Natural killer cell (primary cell): ENCODE data around the gene CCDC124. TPM values are rescaled to one million over a fixed set of nuclear protein-coding genes. Genes with fewer than 3 reads are reported as not detected.

ENCODE experiments used
- ATAC-seq, 3 donors: fragments of 150-1000 bp in 2 of 3; fragments of 200-7000 bp in 1 of 3; cut with Tn5 transposase; 1 replicate in 1 of 3; 2 replicates in 2 of 3; pipeline ENCODE4 v1.10.0; 2021; ENCODE audit warnings: mild to moderate bottlenecking in 2 of 3, moderate library complexity in 2 of 3
- DNase-seq, 2 donors: peaks; one replicate each; pipeline versions ENCODE4 v3.0.0 to v3.0.0-alpha.2; 2013 to 2021; ENCODE audit warnings: mixed read lengths in 1 of 2
- H3K27ac ChIP-seq: one replicate; pipeline ENCODE4 v1.5.1; 2013; ENCODE audit warnings: mild to moderate bottlenecking, low read length
- H3K27me3 ChIP-seq: one replicate; pipeline ENCODE4 v1.6.1; 2013; ENCODE audit warnings: low read length; ENCODE audit not compliant: control insufficient read depth, insufficient read depth
- H3K36me3 ChIP-seq: one replicate; pipeline ENCODE4 v1.6.1; 2013; ENCODE audit warnings: low read length; ENCODE audit not compliant: control insufficient read depth, insufficient read depth
- H3K4me1 ChIP-seq: one replicate; pipeline ENCODE4 v1.6.1; 2013; ENCODE audit warnings: low read length; ENCODE audit not compliant: control insufficient read depth, insufficient read depth
- H3K4me3 ChIP-seq: one replicate; pipeline ENCODE4 v1.5.1; 2013; ENCODE audit warnings: low read length
- H3K9me3 ChIP-seq: one replicate; pipeline ENCODE4 v1.6.1; 2013; ENCODE audit warnings: low read length; ENCODE audit not compliant: control insufficient read depth, insufficient read depth
- H3K27ac Mint-ChIP-seq, 2 donors: one replicate each; pipeline ENCODE4 v1.8.0; 2022; ENCODE audit warnings: mild to moderate bottlenecking in 2 of 2, mixed read lengths in 2 of 2, moderate library complexity in 1 of 2
- H3K27me3 Mint-ChIP-seq, 2 donors: one replicate each; pipeline ENCODE4 v1.8.0; 2022; ENCODE audit warnings: low read depth in 2 of 2, mixed read lengths in 2 of 2
- H3K36me3 Mint-ChIP-seq: one replicate; pipeline ENCODE4 v1.8.0; 2022; ENCODE audit warnings: mixed read lengths
- H3K4me1 Mint-ChIP-seq, 2 donors: one replicate each; pipeline ENCODE4 v1.8.0; 2022; ENCODE audit warnings: mixed read lengths in 2 of 2
- H3K4me3 Mint-ChIP-seq: one replicate; pipeline ENCODE4 v1.8.0; 2022; ENCODE audit warnings: mild to moderate bottlenecking, moderate library complexity, mixed read lengths
- H3K9me3 Mint-ChIP-seq, 2 donors: one replicate each; pipeline ENCODE4 v1.8.0; 2022; ENCODE audit warnings: mixed read lengths in 2 of 2
- WGBS: methylation state at CpG from one replicate; pipeline ENCODE4 v1.1.7; 2013; ENCODE audit warnings: missing lambda C conversion rate; ENCODE audit not compliant: insufficient coverage; 5-methylcytosine and 5-hydroxymethylcytosine counted together
- intact Hi-C: fragments of 100-400 bp; cut with micrococcal nuclease; formaldehyde crosslinking; loops from one replicate; pipeline ENCODE4 v1.14.2; 2022
- total RNA-seq, 4 donors: library from RNA; stranded (reverse); fragments of 120-200 nt in 1 of 4; gene quantifications; one replicate each; pipeline versions ENCODE4 v1.2.3 to v1.2.4, GENCODE V29; 2013 to 2022
- TF ChIP-seq, protein P1 (sequence below): fragments of 200-600 bp; IDR thresholded peaks from one replicate; pipeline ENCODE4 v1.8.0; 2022; ENCODE audit warnings: antibody characterized with exemption

CCDC124 gene
- total RNA-seq, 3 donors from 2014 or later (not counting 1 experiment from before 2014, with no cell fraction given), result 32.6 to 37.6 (median 37.4) TPM

DNA sequence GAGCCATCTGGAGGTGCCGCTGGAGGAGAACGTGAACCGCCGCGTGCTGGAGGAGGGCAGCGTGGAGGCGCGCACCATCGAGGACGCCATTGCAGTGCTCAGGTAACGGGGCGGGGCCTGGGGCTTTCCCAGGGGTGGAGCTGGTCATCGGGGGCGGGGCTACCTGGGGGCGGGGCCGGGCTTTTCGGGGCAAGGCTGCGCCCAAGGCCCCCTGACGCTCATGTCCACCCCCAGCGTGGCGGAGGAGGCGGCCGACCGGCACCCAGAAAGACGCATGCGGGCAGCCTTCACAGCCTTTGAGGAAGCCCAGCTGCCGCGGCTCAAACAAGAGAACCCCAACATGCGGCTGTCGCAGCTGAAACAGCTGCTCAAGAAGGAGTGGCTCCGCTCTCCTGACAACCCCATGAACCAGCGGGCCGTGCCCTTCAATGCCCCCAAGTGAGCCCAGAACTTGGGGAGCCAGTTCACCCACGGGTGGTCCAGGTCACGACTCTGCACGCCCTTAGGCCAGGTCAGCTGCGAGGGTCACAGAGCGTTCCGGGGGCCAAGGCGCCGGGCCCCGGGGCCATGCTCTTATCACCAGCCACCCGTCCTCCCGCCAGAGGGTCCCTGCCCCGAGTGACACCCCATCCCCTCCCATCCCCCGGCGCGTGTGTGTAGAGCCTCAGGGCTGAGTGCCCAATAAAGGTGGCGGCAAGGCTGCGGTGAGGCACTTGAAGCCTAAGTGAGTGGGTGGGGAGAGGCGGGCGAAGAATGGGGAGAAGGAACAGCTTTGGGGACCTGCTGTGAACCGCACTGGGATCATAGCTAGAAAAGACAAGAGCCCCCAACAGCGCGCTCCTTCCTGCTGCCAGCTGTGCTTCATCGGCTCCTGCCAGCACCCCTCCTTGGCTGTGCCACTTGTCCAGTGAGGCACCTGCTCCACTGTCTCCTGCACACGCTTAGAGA lies 10.7 kb downstream of the CCDC124 start:
- H3K27ac Mint-ChIP-seq, result peak overlapping the region in 1 of 2 donors; percentile 27
- Histone ChIP-seq H3K4me1 (peaks cover 11% of the 10 kb centered on the region), H3K27ac (no peak overlapping the region), H3K36me3 (peaks cover 13% of the 10 kb centered on the region), H3K4me3 (no peak overlapping the region), H3K9me3 (no peaks in the 10 kb centered on the region), H3K27me3 (no peaks in the 10 kb centered on the region)
- DNase-seq, result no peak
- no peak for ATAC-seq
- H3K4me3 Mint-ChIP-seq, result no peak overlapping the region
- no peaks in the 10 kb centered on the region for H3K36me3 Mint-ChIP-seq
- H3K27me3 Mint-ChIP-seq, result peaks cover 0 to 3% of the 10 kb centered on the region in 2 donors
- WGBS, result 93% methylated on average over 56 of the region's 57 CpGs
- intact Hi-C loops, result no loop called here
- H3K4me1 Mint-ChIP-seq, result peaks cover 6 to 16% of the 10 kb centered on the region in 2 donors
- TF ChIP-seq, protein P1, sequence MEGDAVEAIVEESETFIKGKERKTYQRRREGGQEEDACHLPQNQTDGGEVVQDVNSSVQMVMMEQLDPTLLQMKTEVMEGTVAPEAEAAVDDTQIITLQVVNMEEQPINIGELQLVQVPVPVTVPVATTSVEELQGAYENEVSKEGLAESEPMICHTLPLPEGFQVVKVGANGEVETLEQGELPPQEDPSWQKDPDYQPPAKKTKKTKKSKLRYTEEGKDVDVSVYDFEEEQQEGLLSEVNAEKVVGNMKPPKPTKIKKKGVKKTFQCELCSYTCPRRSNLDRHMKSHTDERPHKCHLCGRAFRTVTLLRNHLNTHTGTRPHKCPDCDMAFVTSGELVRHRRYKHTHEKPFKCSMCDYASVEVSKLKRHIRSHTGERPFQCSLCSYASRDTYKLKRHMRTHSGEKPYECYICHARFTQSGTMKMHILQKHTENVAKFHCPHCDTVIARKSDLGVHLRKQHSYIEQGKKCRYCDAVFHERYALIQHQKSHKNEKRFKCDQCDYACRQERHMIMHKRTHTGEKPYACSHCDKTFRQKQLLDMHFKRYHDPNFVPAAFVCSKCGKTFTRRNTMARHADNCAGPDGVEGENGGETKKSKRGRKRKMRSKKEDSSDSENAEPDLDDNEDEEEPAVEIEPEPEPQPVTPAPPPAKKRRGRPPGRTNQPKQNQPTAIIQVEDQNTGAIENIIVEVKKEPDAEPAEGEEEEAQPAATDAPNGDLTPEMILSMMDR, result no peak
- no peaks in the 10 kb centered on the region for H3K9me3 Mint-ChIP-seq

DNA sequence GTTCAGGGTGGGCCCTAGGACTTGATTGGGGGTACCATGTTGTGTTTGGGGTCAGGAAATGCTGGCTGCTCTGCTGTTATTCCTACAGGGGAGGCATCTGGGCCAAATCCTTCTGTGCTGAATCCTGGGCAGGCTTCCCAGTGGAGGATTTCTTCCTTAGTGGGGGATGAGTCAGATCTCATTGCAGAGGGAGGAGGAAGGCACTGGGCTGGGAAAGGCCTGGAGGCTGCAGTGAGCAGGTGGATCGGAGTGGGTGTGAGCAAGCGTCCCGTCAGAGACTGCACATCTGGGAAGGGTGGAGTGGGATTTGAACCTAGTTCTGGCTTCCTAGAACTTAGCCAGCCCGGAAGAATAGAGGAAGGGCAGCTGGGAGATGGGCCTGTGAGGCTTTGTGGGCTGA lies 11.5 kb downstream of the CCDC124 start:
- peak overlapping the region in 1 of 2 donors; percentile 27 for H3K27ac Mint-ChIP-seq
- Histone ChIP-seq H3K9me3 (no peaks in the 10 kb centered on the region), H3K27ac (no peak overlapping the region), H3K36me3 (peaks cover 11% of the 10 kb centered on the region), H3K4me1 (peaks cover 18% of the 10 kb centered on the region), H3K4me3 (no peak overlapping the region), H3K27me3 (peaks cover 5% of the 10 kb centered on the region)
- no peak for ATAC-seq
- no peak overlapping the region for H3K4me3 Mint-ChIP-seq
- no peak for DNase-seq
- peaks cover 3 to 5% of the 10 kb centered on the region in 2 donors for H3K27me3 Mint-ChIP-seq
- no peaks in the 10 kb centered on the region for H3K9me3 Mint-ChIP-seq
- intact Hi-C loops, result no loop called here
- peaks cover 10 to 20% of the 10 kb centered on the region in 2 donors for H3K4me1 Mint-ChIP-seq
- H3K36me3 Mint-ChIP-seq, result no peaks in the 10 kb centered on the region
- 95% methylated on average over 4 of the region's 4 CpGs for WGBS
- TF ChIP-seq, protein P1, result no peak

DNA sequence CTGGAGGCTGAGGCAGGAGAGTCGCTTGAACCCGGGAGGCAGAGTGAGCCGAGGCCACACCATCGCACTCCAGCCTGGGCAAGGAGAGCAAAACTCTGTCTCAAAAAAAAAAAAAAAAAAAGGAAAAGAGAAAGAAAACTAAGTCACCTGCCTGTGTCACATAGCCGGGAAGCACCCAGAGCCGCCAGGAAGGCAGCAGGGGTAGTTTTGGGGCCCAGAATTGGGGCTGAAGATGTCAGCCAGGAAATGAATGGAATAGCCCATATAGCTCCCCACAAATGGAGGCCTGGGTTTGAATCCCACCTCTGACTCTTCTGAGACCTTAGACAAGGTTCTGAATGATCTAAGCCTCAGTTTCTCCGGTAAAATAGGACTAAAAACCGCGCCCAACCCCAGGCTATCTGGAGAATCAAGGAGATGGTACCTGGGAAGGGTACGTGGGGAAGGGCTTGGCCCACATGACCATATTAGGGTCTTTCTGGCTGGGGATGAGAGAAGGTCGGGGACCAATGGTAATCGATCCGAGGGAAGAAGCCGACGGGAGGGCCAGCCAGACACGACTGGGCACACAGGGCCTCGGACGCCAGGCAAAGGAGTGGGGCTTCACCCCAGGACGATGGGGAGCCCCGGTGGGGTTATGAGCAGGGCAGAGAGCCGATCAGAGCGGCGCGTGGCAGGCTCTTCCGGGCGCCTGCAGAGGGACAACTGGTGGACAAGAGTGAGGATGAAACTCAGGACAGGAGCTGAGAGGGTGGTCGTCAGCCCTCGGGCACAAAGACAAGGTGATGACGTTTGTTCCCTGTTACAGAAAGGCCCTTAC lies 14.4 kb downstream of the CCDC124 start:
- Mint-ChIP-seq H3K27ac (peak overlapping the region; percentile 98 to 99), H3K9me3 (no peaks in the 10 kb centered on the region), H3K4me3 (peak overlapping the region; percentile 92), H3K36me3 (no peaks in the 10 kb centered on the region), H3K4me1 (peaks cover 29 to 40% of the 10 kb centered on the region in 2 donors), H3K27me3 (peaks cover 12 to 31% of the 10 kb centered on the region in 2 donors)
- H3K9me3 ChIP-seq, result no peaks in the 10 kb centered on the region
- ATAC-seq (peak; percentile 29 to 53 (median 30)), DNase-seq (peak in 1 of 2 donors; percentile 74)
- peak overlapping the region; percentile 91 for H3K27ac ChIP-seq
- peaks cover 3% of the 10 kb centered on the region for H3K36me3 ChIP-seq
- H3K4me1 ChIP-seq, result peaks cover 45% of the 10 kb centered on the region
- 24% methylated on average over 29 of the region's 29 CpGs for WGBS
- TF ChIP-seq, protein P1, result no peak
- peaks cover 27% of the 10 kb centered on the region for H3K27me3 ChIP-seq
- peak overlapping the region; percentile 43 for H3K4me3 ChIP-seq
- intact Hi-C loops, result loop anchor here (2.0 kb wide), 1 partner anchor 50 kb away; no protein-coding TSS in a partner anchor
